Naive thymus-derived CD4-positive, alpha-beta T cell (primary cell): Measurements from ENCODE around the gene TDRD12. TPM values are rescaled to one million over a fixed set of nuclear protein-coding genes. Genes with fewer than 3 reads are reported as not detected.
"Not testable (repeated sequence)": the region's sequence is repeated elsewhere in the genome, so short reads cannot be mapped to it uniquely, and the experiment has no call there.

ENCODE experiments used
- ATAC-seq: fragments of 150-1000 bp; cut with Tn5 transposase; 2 replicates; pipeline ENCODE4 v1.10.0; 2021; ENCODE audit warnings: mild to moderate bottlenecking, moderate library complexity
- CTCF ChIA-PET: fragments of 350-600 bp; sonication (Branson Sonifier 250); formaldehyde crosslinking; loops from one replicate; lab custom pipeline; 2021; ENCODE audit warnings: antibody characterized with exemption; lab: Charles Lee
- POLR2A ChIA-PET: fragments of 350-600 bp; sonication (Branson Sonifier 250); formaldehyde crosslinking; loops from one replicate; lab custom pipeline; 2021; ENCODE audit warnings: antibody characterized with exemption, inconsistent platforms; lab: Charles Lee
- DNase-seq, 9 donors: peaks; one replicate each; pipeline versions ENCODE4 v3.0.0 to v3.0.0-alpha.2; 2020 to 2022; ENCODE audit warnings: mixed read lengths in 1 of 9
- H3K27ac ChIP-seq: one replicate; pipeline ENCODE4 v1.7.0; 2013; ENCODE audit warnings: mild to moderate bottlenecking, low read depth, low read length, moderate library complexity
- H3K27me3 ChIP-seq, 2 donors: one replicate each; pipeline ENCODE4 v1.7.0; 2013; ENCODE audit warnings: low read length in 2 of 2, mild to moderate bottlenecking in 2 of 2, moderate library complexity in 2 of 2; ENCODE audit not compliant: control insufficient read depth in 2 of 2, insufficient read depth in 2 of 2
- H3K36me3 ChIP-seq, 3 experiments: 1 replicate in 2 of 3; 2 replicates in 1 of 3; pipeline ENCODE4 v1.7.0; 2013; ENCODE audit warnings: low read length in 3 of 3, mild to moderate bottlenecking in 3 of 3, moderate library complexity in 1 of 3; ENCODE audit not compliant: insufficient read depth in 3 of 3, control insufficient read depth in 2 of 3
- H3K4me1 ChIP-seq, 2 donors: one replicate each; pipeline ENCODE4 v1.7.0; 2013; ENCODE audit warnings: low read length in 2 of 2, mild to moderate bottlenecking in 2 of 2, moderate library complexity in 1 of 2; ENCODE audit not compliant: control insufficient read depth in 2 of 2, insufficient read depth in 2 of 2
- H3K4me3 ChIP-seq: 2 replicates; pipeline ENCODE4 v1.7.0; 2013; ENCODE audit warnings: mild to moderate bottlenecking, low read length
- H3K9me3 ChIP-seq, 3 experiments: 1 replicate in 2 of 3; 2 replicates in 1 of 3; pipeline ENCODE4 v1.7.0; 2013; ENCODE audit warnings: low read length in 3 of 3; ENCODE audit not compliant: control insufficient read depth in 2 of 3
- H3K27ac Mint-ChIP-seq, 9 donors: one replicate each; pipeline ENCODE4 v1.8.0; 2020 to 2022; ENCODE audit warnings: mixed read lengths in 9 of 9, mild to moderate bottlenecking in 8 of 9, moderate library complexity in 5 of 9, inconsistent platforms in 2 of 9
- H3K27me3 Mint-ChIP-seq, 5 donors: one replicate each; pipeline ENCODE4 v1.8.0; 2021 to 2022; ENCODE audit warnings: mixed read lengths in 5 of 5, mild to moderate bottlenecking in 1 of 5
- H3K36me3 Mint-ChIP-seq, 5 donors: one replicate each; pipeline ENCODE4 v1.8.0; 2020 to 2022; ENCODE audit warnings: mixed read lengths in 5 of 5, mild to moderate bottlenecking in 3 of 5, inconsistent platforms in 1 of 5
- H3K4me1 Mint-ChIP-seq, 7 donors: one replicate each; pipeline ENCODE4 v1.8.0; 2020 to 2022; ENCODE audit warnings: mixed read lengths in 7 of 7, mild to moderate bottlenecking in 3 of 7, inconsistent platforms in 1 of 7
- H3K4me3 Mint-ChIP-seq, 10 donors: one replicate each; pipeline ENCODE4 v1.8.0; 2020 to 2022; ENCODE audit warnings: mild to moderate bottlenecking in 10 of 10, mixed read lengths in 10 of 10, moderate library complexity in 6 of 10, inconsistent platforms in 2 of 10
- H3K9me3 Mint-ChIP-seq, 11 donors: one replicate each; pipeline ENCODE4 v1.8.0; 2020 to 2022; ENCODE audit warnings: mixed read lengths in 11 of 11, mild to moderate bottlenecking in 4 of 11, inconsistent platforms in 1 of 11, moderate library complexity in 1 of 11
- intact Hi-C, 2 donors: fragments of 100-400 bp; cut with micrococcal nuclease; formaldehyde crosslinking; loops; one replicate each; pipeline ENCODE4 v1.15.1; 2023
- polyA plus RNA-seq, 2 donors: library from polyadenylated mRNA; unstranded; fragments of 300-500 nt; fragmentation: Illumina TruSeq; gene quantifications; one replicate each; pipeline ENCODE4 v1.2.3, GENCODE V29; 2021
- total RNA-seq, 6 experiments: library from RNA in 5 of 6; stranded (reverse) in 5 of 6; gene quantifications; 1 replicate in 5 of 6; 2 replicates in 1 of 6; pipeline ENCODE4 v1.2.3 and lab custom pipeline; 2021 to 2026

The TDRD12 gene
- total and polyA plus RNA-seq, 7 experiments from 2014 or later: 0.17 to 3.6 (median 0.67) TPM; not detected in 1

DNA sequence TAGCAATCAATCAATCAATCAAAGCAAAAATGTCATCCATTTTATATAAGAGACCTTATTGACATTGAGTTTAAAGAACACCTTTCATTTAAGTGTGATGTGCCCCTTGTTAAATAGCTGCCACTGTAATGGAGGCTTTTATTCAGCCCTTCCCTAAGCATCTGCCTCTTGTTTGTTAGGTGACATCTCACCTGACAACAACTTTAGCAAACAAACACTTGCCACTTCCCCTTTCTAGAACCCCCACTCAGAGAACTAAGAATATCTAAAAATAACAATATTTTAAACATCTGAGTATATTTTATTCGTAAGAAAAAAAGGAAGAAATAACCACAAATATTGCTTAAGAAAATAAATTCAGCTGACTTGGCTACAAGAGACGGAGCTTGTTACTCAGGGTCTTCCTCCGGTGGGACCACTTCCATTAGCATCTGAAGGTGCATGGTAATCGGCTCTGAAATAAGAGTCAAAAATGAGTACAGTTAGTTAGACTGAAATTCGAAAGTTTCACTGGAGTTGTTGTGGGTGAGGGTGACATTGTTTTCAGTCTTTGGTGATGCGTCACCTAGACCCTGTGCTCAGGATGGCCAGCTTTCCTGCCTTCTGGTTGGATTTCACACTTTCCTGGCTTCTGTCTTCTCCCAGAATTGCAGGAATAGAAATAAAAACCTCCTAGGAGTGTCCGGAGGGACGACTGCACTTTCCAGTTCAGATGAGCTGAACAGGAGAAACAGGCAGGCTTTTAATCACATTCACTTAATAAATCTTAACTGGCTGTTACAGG lies 110.9 kb downstream of the TDRD12 start:
- POLR2A ChIA-PET: no interaction called here

DNA sequence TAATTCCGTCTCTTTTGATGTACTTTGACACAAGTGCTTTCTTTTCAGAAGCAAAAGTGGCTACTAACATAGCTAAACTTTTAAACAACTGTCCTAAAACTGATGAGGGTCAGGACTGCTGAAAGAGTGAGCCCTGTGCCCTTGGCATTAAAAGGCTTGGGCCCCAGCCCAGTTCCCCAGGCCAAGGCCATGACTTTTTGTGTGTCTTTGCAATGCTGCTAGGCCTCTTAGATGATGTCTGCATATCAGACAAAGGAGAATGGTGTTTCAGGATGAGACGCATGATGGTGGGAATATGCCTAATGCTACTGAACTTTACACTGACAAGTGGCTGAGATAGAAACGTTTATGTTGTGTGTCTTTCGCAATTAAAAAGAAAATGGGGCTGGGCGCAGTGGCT lies 112.0 kb downstream of the TDRD12 start:
- Mint-ChIP-seq H3K36me3 (peaks cover 0 to 4% (median 4%) of the 10 kb centered on the region in 5 donors), H3K4me1 (peaks cover 0 to 22% (median 9%) of the 10 kb centered on the region in 7 donors), H3K27ac (no peak overlapping the region), H3K4me3 (no peak overlapping the region), H3K9me3 (no peaks in the 10 kb centered on the region), H3K27me3 (peaks cover 0 to 5% (median 0%) of the 10 kb centered on the region in 5 donors)
- Histone ChIP-seq H3K36me3 (no peaks in the 10 kb centered on the region), H3K4me3 (no peak overlapping the region), H3K27ac (no peak overlapping the region), H3K4me1 (no peaks in the 10 kb centered on the region), H3K9me3 (no peaks in the 10 kb centered on the region), H3K27me3 (no peaks in the 10 kb centered on the region)
- ChIA-PET CTCF (interaction anchor here (0.6 kb wide), 1 partner anchor 356 kb away, joined by 3 read pairs; no protein-coding TSS in a partner anchor), POLR2A (no interaction called here)
- no peak for ATAC-seq
- intact Hi-C loops: no loop called here
- no peak for DNase-seq

More for the DNA sequence above, 110.9 kb downstream of the TDRD12 start:
- H3K4me1 Mint-ChIP-seq: peaks cover 0 to 22% (median 9%) of the 10 kb centered on the region in 7 donors
- no peaks in the 10 kb centered on the region for H3K27me3 ChIP-seq
- CTCF ChIA-PET: no interaction called here
- H3K27ac Mint-ChIP-seq: peak overlapping the region in 1 of 9 donors; percentile 20
- no peak for ATAC-seq
- no peak overlapping the region for H3K4me3 Mint-ChIP-seq
- DNase-seq: no peak
- H3K4me1 ChIP-seq: no peaks in the 10 kb centered on the region
- H3K36me3 Mint-ChIP-seq: peaks cover 0 to 4% (median 4%) of the 10 kb centered on the region in 5 donors
- no peak overlapping the region for H3K27ac ChIP-seq
- intact Hi-C loops: no loop called here
- H3K9me3 ChIP-seq: no peaks in the 10 kb centered on the region
- no peaks in the 10 kb centered on the region for H3K36me3 ChIP-seq
- H3K4me3 ChIP-seq: no peak overlapping the region
- no peaks in the 10 kb centered on the region for H3K9me3 Mint-ChIP-seq
- peaks cover 0 to 5% (median 0%) of the 10 kb centered on the region in 5 donors for H3K27me3 Mint-ChIP-seq

DNA sequence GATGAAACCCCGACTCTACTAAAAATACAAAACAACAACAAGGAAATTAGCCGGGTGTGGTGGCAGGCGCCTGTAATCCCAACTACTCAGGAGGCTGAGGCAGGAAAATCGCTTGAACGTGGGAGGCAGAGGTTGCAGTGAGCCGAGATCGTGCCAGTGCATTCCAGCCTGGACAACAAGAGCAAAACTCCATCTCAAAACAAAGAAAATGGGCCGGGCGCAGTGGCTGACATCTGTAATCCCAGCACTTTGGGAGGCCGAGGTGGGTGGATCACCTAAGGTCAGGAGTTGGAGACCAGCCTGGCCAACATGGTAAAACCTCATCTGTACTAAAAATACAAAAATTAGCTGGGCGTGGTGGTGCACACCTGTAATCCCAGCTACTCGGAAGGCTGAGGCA lies 112.5 kb downstream of the TDRD12 start:
- POLR2A ChIA-PET, H3K27ac ChIP-seq, H3K9me3 ChIP-seq, H3K27ac Mint-ChIP-seq, H3K27me3 ChIP-seq, H3K9me3 Mint-ChIP-seq, H3K36me3 Mint-ChIP-seq, H3K27me3 Mint-ChIP-seq, intact Hi-C loops, H3K4me3 ChIP-seq, H3K36me3 ChIP-seq, H3K4me3 Mint-ChIP-seq, DNase-seq, ATAC-seq, H3K4me1 ChIP-seq: not testable (repeated sequence)
- peaks cover 0 to 27% (median 9%) of the 10 kb centered on the region in 7 donors for H3K4me1 Mint-ChIP-seq
- CTCF ChIA-PET: interaction anchor here (0.6 kb wide), 1 partner anchor 356 kb away, joined by 3 read pairs; no protein-coding TSS in a partner anchor

DNA sequence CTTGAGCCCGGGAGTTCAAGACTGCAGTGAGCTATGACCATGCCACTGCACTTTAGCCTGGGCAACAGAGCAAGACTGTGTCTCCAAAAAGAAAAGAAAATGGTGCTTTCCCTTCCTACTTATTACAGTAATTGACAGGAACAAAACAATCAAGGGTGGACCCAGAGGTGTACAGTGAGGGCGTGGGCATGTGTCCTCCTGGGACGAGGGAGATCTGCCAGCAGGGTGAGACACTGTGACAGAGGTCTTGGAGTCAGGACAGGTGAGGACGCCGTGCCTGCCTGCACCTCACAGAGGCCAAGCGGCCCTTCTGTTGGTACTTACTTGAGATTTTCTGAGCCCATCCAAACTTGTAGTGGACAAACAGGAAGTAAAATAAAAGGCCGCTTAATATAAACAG lies 113.3 kb downstream of the TDRD12 start:
- H3K27me3 Mint-ChIP-seq, H3K4me3 ChIP-seq, H3K4me3 Mint-ChIP-seq, POLR2A ChIA-PET, H3K9me3 Mint-ChIP-seq, CTCF ChIA-PET, intact Hi-C loops, H3K36me3 ChIP-seq, H3K9me3 ChIP-seq, H3K27ac Mint-ChIP-seq, DNase-seq, H3K4me1 ChIP-seq, ATAC-seq, H3K36me3 Mint-ChIP-seq, H3K27ac ChIP-seq, H3K27me3 ChIP-seq: not testable (repeated sequence)
- H3K4me1 Mint-ChIP-seq: peaks cover 0 to 28% (median 13%) of the 10 kb centered on the region in 7 donors

DNA sequence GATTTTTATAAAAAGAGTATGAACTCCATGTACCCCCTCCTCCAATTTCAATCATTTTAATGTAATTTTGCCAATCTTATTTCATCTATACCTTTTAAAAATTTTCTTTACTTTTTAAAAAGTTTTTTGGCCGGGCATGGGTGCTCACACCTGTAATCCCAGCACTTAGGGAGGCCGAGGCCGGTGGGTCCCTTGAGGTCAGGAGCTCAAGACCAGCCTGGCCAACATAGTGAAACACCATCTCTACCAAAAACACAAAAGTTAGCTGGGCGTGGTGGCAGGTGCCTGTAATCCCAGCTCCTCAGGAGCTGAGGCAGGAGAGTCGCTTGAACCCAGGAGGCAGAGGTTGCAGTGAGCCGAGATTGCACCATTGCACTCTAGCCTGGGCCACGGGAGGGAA lies 113.8 kb downstream of the TDRD12 start:
- ATAC-seq, H3K4me3 ChIP-seq, H3K9me3 Mint-ChIP-seq, H3K27ac ChIP-seq, POLR2A ChIA-PET, H3K4me1 ChIP-seq, CTCF ChIA-PET, intact Hi-C loops, DNase-seq, H3K36me3 Mint-ChIP-seq, H3K9me3 ChIP-seq, H3K27ac Mint-ChIP-seq, H3K27me3 Mint-ChIP-seq, H3K36me3 ChIP-seq, H3K4me3 Mint-ChIP-seq, H3K27me3 ChIP-seq: not testable (repeated sequence)
- H3K4me1 Mint-ChIP-seq: peaks cover 0 to 25% (median 15%) of the 10 kb centered on the region in 7 donors

DNA sequence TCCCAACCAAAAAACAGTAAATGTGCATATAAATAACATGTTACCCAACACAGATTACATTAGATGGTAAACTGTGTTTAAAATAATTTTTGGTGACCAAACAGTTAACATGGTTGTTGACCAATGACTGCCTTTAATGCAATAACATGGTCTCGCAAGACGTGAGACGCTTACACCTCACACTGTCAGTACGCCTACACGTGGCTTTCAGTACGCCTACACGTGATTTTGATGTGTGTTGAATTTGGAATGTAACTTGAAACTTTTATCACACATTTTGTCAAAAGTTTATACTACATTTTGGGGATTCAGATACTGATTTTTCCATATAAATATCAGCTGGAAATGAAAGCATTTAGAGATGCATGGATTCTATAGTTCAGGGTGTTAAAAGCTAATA lies 118.0 kb downstream of the TDRD12 start:
- Mint-ChIP-seq H3K9me3 (peaks cover 4 to 22% (median 12%) of the 10 kb centered on the region in 11 donors), H3K4me3 (peak overlapping the region in 1 of 10 donors; percentile 16), H3K4me1 (peaks cover 0 to 12% (median 6%) of the 10 kb centered on the region in 7 donors), H3K27me3 (no peaks in the 10 kb centered on the region), H3K27ac (no peak overlapping the region), H3K36me3 (peaks cover 1 to 21% (median 16%) of the 10 kb centered on the region in 5 donors)
- CTCF ChIA-PET: no interaction called here
- Histone ChIP-seq H3K36me3 (no peaks in the 10 kb centered on the region), H3K4me3 (no peak overlapping the region), H3K4me1 (no peaks in the 10 kb centered on the region), H3K27ac (no peak overlapping the region), H3K27me3 (no peaks in the 10 kb centered on the region), H3K9me3 (peaks cover 0 to 8% (median 0%) of the 10 kb centered on the region in 3 experiments)
- DNase-seq (no peak), ATAC-seq (no peak)
- POLR2A ChIA-PET: no interaction called here
- intact Hi-C loops: no loop called here

DNA sequence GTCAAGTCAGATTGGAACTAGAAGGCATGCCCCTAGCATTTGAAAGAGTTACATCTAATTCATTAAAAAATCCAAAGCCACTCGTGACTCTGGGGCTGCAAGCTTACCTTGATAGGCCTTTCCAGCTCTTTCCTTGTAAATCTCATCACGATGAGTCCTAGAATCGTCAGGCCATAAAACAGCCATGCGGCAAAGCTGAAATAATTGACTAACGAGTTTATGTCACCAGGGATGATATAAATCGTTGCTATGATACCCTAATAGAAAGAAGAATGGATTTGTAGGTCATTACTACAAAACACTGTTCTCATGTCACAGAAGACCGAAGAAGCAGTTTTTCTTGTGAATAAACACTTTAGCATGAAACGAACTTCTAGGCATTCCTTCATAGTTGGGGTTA lies 122.5 kb downstream of the TDRD12 start:
- H3K4me1 Mint-ChIP-seq: peaks cover 0 to 15% (median 6%) of the 10 kb centered on the region in 7 donors
- no peak for ATAC-seq
- Histone ChIP-seq H3K9me3 (peaks cover 0 to 8% (median 0%) of the 10 kb centered on the region in 3 experiments), H3K27ac (no peak overlapping the region), H3K36me3 (no peaks in the 10 kb centered on the region), H3K27me3 (no peaks in the 10 kb centered on the region), H3K4me3 (no peak overlapping the region), H3K4me1 (no peaks in the 10 kb centered on the region)
- intact Hi-C loops: no loop called here
- CTCF ChIA-PET: no interaction called here
- no peak overlapping the region for H3K4me3 Mint-ChIP-seq
- H3K36me3 Mint-ChIP-seq: peaks cover 1 to 22% (median 16%) of the 10 kb centered on the region in 5 donors
- no peaks in the 10 kb centered on the region for H3K27me3 Mint-ChIP-seq
- DNase-seq: no peak
- no peak overlapping the region for H3K27ac Mint-ChIP-seq
- POLR2A ChIA-PET: no interaction called here
- H3K9me3 Mint-ChIP-seq: peaks cover 4 to 29% (median 12%) of the 10 kb centered on the region in 11 donors
